ENCODE data around the gene CYSTM1.
"Not testable (repeated sequence)": the region's sequence is repeated elsewhere in the genome, so short reads cannot be mapped to it uniquely, and the experiment has no call there.

Gene CYSTM1

GRCh38 chr5:140151144-140152021, 23.6 kb upstream of the CYSTM1 start:
- DNase-seq = no peak

- no peak for DNase-seq
These were observed 22.7 kb upstream of the CYSTM1 start for GRCh38 chr5:140152022-140152999.

- no peak for DNase-seq
These were observed 21.7 kb upstream of the CYSTM1 start for GRCh38 chr5:140153255-140153654.

- DNase-seq = no peak
These were observed 21.1 kb upstream of the CYSTM1 start for GRCh38 chr5:140153905-140154304.

- DNase-seq = not testable (repeated sequence)
These were observed 20.1 kb upstream of the CYSTM1 start for GRCh38 chr5:140154710-140155381.

GRCh38 chr5:140157032-140157781, 17.8 kb upstream of the CYSTM1 start:
- peak; percentile 86 for DNase-seq

GRCh38 chr5:140159014-140159927, 15.7 kb upstream of the CYSTM1 start:
- no peak for DNase-seq

- no peak for DNase-seq
These were observed 12.7 kb upstream of the CYSTM1 start for GRCh38 chr5:140162275-140162674.

GRCh38 chr5:140162781-140163180, 12.2 kb upstream of the CYSTM1 start:
- DNase-seq = no peak

GRCh38 chr5:140165101-140165922, 9.7 kb upstream of the CYSTM1 start:
- DNase-seq = no peak

- DNase-seq = no peak
These were observed 9.1 kb upstream of the CYSTM1 start for GRCh38 chr5:140165923-140166270.

- DNase-seq = no peak
These were observed 8.1 kb upstream of the CYSTM1 start for GRCh38 chr5:140166911-140167310.

- no peak for DNase-seq
These were observed 6.6 kb upstream of the CYSTM1 start for GRCh38 chr5:140168371-140168770.

GRCh38 chr5:140169410-140169809, 5.6 kb upstream of the CYSTM1 start:
- DNase-seq = no peak

GRCh38 chr5:140172483-140172882, 2.5 kb upstream of the CYSTM1 start:
- DNase-seq = no peak

- DNase-seq = no peak
These were observed 974 bp upstream of the CYSTM1 start for GRCh38 chr5:140174014-140174413.

GRCh38 chr5:140175367-140176030, 511 bp downstream of the CYSTM1 start:
- DNase-seq = peak; percentile 66

- no peak for DNase-seq
These were observed 1.0 kb downstream of the CYSTM1 start for GRCh38 chr5:140176031-140176387.

- DNase-seq = no peak
These were observed 3.1 kb downstream of the CYSTM1 start for GRCh38 chr5:140178086-140178410.
